ENCODE results near the gene EHD1.

EHD1 gene

DNA sequence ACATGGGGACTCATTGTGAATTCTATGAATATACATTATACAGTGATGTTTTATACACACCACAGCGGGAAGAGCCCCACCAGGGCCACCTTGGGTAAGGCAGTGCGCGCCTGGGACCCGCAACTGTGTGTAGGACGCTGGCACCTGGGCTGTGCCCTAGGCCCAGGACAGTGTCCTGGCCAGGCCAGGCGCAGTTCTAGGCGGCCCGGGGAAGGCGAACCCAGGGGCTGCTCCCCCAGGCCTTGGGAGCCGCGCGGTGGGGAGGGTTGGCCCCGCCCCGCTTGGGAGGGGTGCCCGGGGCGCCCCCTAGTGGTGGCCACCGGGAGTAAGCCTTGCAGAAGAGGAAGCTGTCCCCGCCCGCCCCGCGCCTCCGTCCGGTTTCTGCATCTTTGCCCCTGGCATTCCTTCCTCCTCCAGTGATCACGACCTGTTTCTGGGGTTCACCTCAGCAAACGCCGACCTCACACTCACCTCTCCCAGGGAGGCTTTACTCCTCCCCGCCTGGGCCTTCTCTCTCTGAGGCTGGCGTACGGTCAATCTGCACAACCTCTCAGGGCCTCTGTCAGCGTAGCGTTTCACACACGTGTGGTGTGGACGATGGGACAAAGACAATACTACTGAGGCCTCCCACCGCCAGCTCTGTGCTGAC lies 9.5 kb upstream of the EHD1 start:
- FAIRE-seq (peak; percentile 94), DNase-seq (ENCODE audit: insufficient read length) (peak; percentile 94)
- TF ChIP-seq POLR2A (IDR thresholded peaks at IDR 0.05; ENCODE audit: low read depth, low read length) = no peak; the same call in 1 of the 2 replicates
- TF ChIP-seq POLR2AphosphoS5 (IDR thresholded peaks at IDR 0.05; ENCODE audit: low read depth, low read length) = no peak
- TF ChIP-seq TAF1 (IDR thresholded peaks at IDR 0.05; ENCODE audit: borderline replicate concordance, low read depth, low read length) = no peak

GRCh38 chr11:64887234-64887756 lies 8.9 kb upstream of the EHD1 start:
- no peak for TF ChIP-seq TAF1 (IDR thresholded peaks at IDR 0.05; ENCODE audit: borderline replicate concordance, low read depth, low read length)
- DNase-seq (ENCODE audit: insufficient read length) (no peak), FAIRE-seq (no peak)

- TF ChIP-seq TAF1 (IDR thresholded peaks at IDR 0.05; ENCODE audit: borderline replicate concordance, low read depth, low read length) = no peak
- no peak for TF ChIP-seq POLR2AphosphoS5 (IDR thresholded peaks at IDR 0.05; ENCODE audit: low read depth, low read length)
- TF ChIP-seq POLR2A (IDR thresholded peaks at IDR 0.05; ENCODE audit: low read depth, low read length) = no peak
- no peak for DNase-seq (ENCODE audit: insufficient read length)
- no peak for FAIRE-seq
Observed at GRCh38 chr11:64885367-64886286, 7.2 kb upstream of the EHD1 start.

GRCh38 chr11:64884019-64884418 lies 5.6 kb upstream of the EHD1 start:
- FAIRE-seq (no peak), DNase-seq (ENCODE audit: insufficient read length) (no peak)
- TF ChIP-seq POLR2A (IDR thresholded peaks at IDR 0.05; ENCODE audit: low read depth, low read length) (no peak), POLR2AphosphoS5 (IDR thresholded peaks at IDR 0.05; ENCODE audit: low read depth, low read length) (no peak), TAF1 (IDR thresholded peaks at IDR 0.05; ENCODE audit: borderline replicate concordance, low read depth, low read length) (no peak)

GRCh38 chr11:64883575-64883974 lies 5.2 kb upstream of the EHD1 start:
- DNase-seq (ENCODE audit: insufficient read length) (no peak), FAIRE-seq (no peak)
- no peak for TF ChIP-seq TAF1 (IDR thresholded peaks at IDR 0.05; ENCODE audit: borderline replicate concordance, low read depth, low read length)
- TF ChIP-seq POLR2A (IDR thresholded peaks at IDR 0.05; ENCODE audit: low read depth, low read length) = no peak

- no peak for DNase-seq (ENCODE audit: insufficient read length)
- no peak for FAIRE-seq
- no peak for TF ChIP-seq POLR2A (IDR thresholded peaks at IDR 0.05; ENCODE audit: low read depth, low read length)
- TF ChIP-seq POLR2AphosphoS5 (IDR thresholded peaks at IDR 0.05; ENCODE audit: low read depth, low read length) = no peak
- TF ChIP-seq TAF1 (IDR thresholded peaks at IDR 0.05; ENCODE audit: borderline replicate concordance, low read depth, low read length) = no peak
Observed at GRCh38 chr11:64882243-64882642, 3.8 kb upstream of the EHD1 start.

DNA sequence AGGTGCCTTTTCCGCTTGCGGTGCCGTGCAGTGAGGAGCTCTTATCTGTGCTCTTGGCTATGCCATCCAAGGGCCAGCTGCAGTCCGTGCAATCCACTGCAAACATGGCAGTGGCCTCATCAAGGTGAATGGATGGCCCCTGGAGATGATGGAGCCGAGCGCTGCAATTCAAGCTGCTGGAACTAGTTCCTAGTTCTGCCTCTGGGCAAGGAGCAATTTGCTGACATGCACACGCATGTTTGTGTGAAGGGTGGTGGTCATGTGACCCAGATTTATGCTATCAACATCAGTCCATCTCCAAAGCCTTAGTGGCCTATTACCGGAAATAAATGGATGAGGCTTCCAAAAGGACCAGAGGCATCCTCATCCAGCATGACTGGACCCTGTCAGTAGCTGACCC lies 3.1 kb upstream of the EHD1 start:
- TF ChIP-seq TAF1 (IDR thresholded peaks at IDR 0.05; ENCODE audit: borderline replicate concordance, low read depth, low read length) (no peak), POLR2AphosphoS5 (IDR thresholded peaks at IDR 0.05; ENCODE audit: low read depth, low read length) (no peak), POLR2A (IDR thresholded peaks at IDR 0.05; ENCODE audit: low read depth, low read length) (no peak)
- FAIRE-seq (peak; percentile 14), DNase-seq (ENCODE audit: insufficient read length) (no peak)

- FAIRE-seq = peak; percentile 80
- DNase-seq (ENCODE audit: insufficient read length) = no peak
- TF ChIP-seq POLR2A (IDR thresholded peaks at IDR 0.05; ENCODE audit: low read depth, low read length) (no peak), POLR2AphosphoS5 (IDR thresholded peaks at IDR 0.05; ENCODE audit: low read depth, low read length) (no peak), TAF1 (IDR thresholded peaks at IDR 0.05; ENCODE audit: borderline replicate concordance, low read depth, low read length) (no peak)
Observed at GRCh38 chr11:64880240-64881001, 2.0 kb upstream of the EHD1 start.

GRCh38 chr11:64879244-64879900 lies 951 bp upstream of the EHD1 start:
- DNase-seq (ENCODE audit: insufficient read length) (no peak), FAIRE-seq (peak; percentile 9)
- peak; percentile 53 for TF ChIP-seq POLR2AphosphoS5 (IDR thresholded peaks at IDR 0.05; ENCODE audit: low read depth, low read length)
- TF ChIP-seq TAF1 (IDR thresholded peaks at IDR 0.05; ENCODE audit: borderline replicate concordance, low read depth, low read length) = 0 out of 2 replicates have a peak, but pooled peaks have one; percentile 8
- TF ChIP-seq POLR2A (IDR thresholded peaks at IDR 0.05; ENCODE audit: low read depth, low read length) = no peak

- DNase-seq (ENCODE audit: insufficient read length) (no peak), FAIRE-seq (no peak)
- no peak for TF ChIP-seq TAF1 (IDR thresholded peaks at IDR 0.05; ENCODE audit: borderline replicate concordance, low read depth, low read length)
- no peak for TF ChIP-seq POLR2AphosphoS5 (IDR thresholded peaks at IDR 0.05; ENCODE audit: low read depth, low read length)
- no peak for TF ChIP-seq POLR2A (IDR thresholded peaks at IDR 0.05; ENCODE audit: low read depth, low read length)
Observed at GRCh38 chr11:64878223-64878493, 263 bp downstream of the EHD1 start.
